ENCODE results near the gene NTM.

NTM gene

DNA sequence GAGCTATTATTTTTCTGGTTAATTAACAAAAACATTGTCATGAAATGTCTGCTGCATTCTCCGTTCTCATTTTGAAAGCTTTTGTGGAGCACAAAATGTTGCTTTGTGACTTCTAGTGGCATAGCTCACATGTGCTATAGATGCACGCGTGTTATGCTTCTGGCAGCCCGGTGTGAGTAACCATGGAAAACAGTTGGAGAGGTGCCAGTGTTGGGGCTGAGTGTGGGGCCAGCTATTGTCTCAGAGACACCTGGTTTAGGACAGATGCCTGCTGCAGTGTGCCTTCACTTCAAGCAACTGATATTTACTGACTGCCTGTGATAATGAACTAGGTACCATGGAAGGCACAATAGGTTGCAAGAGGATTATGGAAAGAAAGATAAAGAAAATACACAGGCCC, 760.6 kb downstream of the NTM start:
- H3K27ac ChIP-seq, result no peak overlapping the region
- TF ChIP-seq, protein P1, sequence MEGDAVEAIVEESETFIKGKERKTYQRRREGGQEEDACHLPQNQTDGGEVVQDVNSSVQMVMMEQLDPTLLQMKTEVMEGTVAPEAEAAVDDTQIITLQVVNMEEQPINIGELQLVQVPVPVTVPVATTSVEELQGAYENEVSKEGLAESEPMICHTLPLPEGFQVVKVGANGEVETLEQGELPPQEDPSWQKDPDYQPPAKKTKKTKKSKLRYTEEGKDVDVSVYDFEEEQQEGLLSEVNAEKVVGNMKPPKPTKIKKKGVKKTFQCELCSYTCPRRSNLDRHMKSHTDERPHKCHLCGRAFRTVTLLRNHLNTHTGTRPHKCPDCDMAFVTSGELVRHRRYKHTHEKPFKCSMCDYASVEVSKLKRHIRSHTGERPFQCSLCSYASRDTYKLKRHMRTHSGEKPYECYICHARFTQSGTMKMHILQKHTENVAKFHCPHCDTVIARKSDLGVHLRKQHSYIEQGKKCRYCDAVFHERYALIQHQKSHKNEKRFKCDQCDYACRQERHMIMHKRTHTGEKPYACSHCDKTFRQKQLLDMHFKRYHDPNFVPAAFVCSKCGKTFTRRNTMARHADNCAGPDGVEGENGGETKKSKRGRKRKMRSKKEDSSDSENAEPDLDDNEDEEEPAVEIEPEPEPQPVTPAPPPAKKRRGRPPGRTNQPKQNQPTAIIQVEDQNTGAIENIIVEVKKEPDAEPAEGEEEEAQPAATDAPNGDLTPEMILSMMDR (conservative IDR thresholded peaks at IDR 0.05), result no peak

DNA sequence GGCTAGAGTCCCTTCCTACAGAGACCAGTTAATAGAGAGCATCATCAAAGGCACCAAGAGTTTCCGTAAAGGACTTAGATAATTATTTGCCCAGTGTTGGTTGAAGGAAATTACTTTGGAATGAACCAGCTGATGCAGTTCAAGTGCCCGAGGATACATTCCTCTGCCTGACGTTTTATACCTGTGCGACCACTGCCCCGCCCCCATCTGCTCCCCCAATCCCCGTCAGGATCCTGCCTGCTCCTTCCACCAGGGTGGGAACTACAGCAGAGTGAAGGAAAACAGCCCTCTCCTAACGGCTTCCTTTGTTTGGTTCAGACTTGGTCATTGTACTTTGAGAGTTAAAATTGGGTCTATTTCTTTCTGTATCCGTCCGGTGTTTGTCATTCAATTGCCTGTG, 761.5 kb downstream of the NTM start:
- TF ChIP-seq, protein P1 (conservative IDR thresholded peaks at IDR 0.05), result no peak
- H3K27ac ChIP-seq, result no peak overlapping the region

DNA sequence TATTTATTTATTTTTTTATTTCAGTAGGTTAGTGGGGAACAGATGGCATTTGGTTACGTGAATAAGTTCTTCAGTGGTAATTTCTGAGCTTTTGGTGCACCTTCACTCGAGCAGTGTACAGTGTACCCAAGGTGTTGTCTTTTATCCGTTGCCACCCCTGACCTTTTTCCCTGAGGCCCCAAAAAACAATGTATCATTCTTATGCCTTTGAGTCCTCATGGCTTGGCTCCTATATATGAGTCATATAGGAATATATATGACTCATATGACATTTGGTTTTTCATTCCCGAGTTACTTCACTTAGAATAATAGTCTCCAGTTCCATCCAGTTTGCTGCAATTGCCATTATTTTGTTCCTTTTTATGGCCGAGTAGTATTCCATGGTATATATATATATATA, 763.9 kb downstream of the NTM start:
- TF ChIP-seq, protein P1 (conservative IDR thresholded peaks at IDR 0.05), result no peak
- no peak overlapping the region for H3K27ac ChIP-seq

DNA sequence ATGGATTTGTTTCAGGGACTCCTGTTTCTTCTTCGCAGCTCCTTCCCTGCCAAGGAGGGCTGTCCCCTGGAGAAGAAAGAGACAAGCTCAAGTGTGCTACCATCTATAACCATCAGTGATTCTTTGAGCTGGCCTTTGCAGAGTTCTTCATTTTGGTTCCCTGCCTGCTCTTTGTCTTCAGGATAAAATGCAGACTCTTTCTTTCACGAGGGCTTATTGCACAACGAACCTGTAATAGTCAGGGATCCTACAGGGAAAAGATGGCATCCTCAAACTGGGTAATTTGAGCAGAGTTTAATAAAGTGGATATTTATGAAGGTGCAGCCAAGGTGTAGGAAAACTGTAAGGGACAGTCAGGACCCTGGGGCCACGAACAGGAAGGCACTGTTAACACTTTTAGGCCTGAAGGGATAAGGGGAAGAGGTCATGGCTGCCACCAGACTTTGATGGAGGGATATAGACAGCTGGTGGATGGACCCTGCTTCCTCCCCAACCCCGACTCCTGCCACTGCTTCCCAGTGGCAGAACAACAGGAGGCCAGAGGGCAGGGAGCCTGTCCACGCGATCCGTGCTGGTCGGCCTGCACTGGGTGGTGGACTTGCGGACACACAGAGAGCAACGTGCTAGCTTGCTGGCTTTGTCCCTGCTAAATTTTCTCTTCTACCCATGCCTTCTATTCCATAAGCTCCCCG, 767.0 kb downstream of the NTM start:
- peak overlapping the region; percentile 58 for H3K27ac ChIP-seq
- TF ChIP-seq, protein P1 (conservative IDR thresholded peaks at IDR 0.05), result no peak

DNA sequence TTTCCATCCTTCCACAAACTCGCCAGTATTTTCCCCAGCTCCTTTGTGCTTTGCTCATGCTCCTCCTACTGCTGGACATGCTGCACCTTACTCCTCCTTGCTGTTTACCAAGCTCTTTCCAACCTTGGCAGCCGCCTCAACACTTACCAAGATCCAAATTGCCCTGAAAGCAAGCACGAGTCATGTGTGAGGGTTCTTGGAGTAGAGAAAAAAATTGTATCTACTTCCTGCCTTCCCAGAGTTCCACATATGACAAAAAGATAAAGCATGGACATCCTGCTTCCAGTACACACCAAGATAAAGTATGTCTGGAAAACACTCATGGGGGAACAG, 767.5 kb downstream of the NTM start:
- TF ChIP-seq, protein P1 (conservative IDR thresholded peaks at IDR 0.05), result no peak
- peak overlapping the region; percentile 58 for H3K27ac ChIP-seq

DNA sequence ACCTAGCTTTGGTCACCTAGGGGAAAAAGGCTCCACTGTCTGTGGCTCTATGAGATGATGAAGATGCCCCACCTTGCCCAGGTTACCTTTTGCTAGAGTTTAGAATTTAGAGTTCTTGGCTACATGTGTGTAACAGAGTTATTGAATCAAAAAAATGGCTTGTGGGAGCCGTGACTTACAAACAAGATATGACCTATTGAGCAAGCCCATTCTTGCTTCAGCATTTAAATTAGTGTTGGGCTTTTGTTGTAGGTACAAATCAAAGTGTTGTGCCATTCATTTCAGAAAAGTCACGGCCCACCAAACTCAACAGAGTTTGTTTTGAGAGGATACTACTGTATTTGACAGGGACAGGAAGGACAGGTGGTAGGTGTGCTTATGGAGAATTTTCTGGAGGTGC, 768.8 kb downstream of the NTM start:
- no peak overlapping the region for H3K27ac ChIP-seq
- TF ChIP-seq, protein P1 (conservative IDR thresholded peaks at IDR 0.05), result no peak

DNA sequence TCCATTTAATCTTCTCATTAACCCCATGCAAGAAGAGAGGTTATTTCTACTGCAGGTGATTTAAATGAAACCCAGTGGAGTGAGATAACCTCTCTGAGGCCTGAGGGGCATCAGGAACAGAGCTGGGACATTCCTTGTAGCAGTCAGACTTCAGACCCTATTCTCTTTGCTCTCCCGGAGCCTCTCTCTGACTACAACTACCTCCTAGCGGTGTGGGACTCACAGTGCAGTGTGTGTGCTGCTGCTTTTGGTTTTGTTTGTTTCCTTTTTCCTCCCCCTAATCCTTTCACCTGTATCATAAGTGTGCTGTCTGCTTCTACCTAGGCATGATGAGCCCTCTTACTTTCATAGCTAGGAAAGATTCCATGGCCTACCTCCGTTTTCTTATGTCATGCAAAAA, 769.6 kb downstream of the NTM start:
- no peak overlapping the region for H3K27ac ChIP-seq
- TF ChIP-seq, protein P1 (conservative IDR thresholded peaks at IDR 0.05), result no peak

Measured in VCaP (cell line).